WTC11 (cell line): Measurements from ENCODE around the gene LSM7.

Source experiments
- TEAD4 ChIP-seq: sonication (generic); formaldehyde crosslinking; IDR thresholded peaks from 2 replicates; pipeline ENCODE4 v1.8.0; 2022; ENCODE audit warnings: mild to moderate bottlenecking, missing genetic modification reagents
- ZNF317 ChIP-seq: sonication (generic); formaldehyde crosslinking; IDR thresholded peaks from 2 replicates; pipeline ENCODE4 v1.8.1; 2023; ENCODE audit warnings: low read depth, mild to moderate bottlenecking, moderate library complexity, missing genetic modification reagents, borderline replicate concordance

GRCh38 chr19:2287585-2288337 is 40.6 kb downstream of the LSM7 start:
- TF ChIP-seq TEAD4 (CRISPR knock-in tag) (no peak), ZNF317 (CRISPR knock-in tag) (no peak)
